T-helper 1 cell treated with Interleukin-12 subunit alpha and Interleukin-12 subunit beta and Interleukin-4 antibody, amounts not matched to agents 30 ng/mL and 1 ng/mL, for 36 hours (primary cell): ENCODE results near the gene GOLGA3. TPM values are rescaled to one million over a fixed set of nuclear protein-coding genes. Genes with fewer than 3 reads are reported as not detected.
"Not testable (repeated sequence)": the region's sequence is repeated elsewhere in the genome, so short reads cannot be mapped to it uniquely, and the experiment has no call there.

Experiments used
- intact Hi-C: fragments of 100-400 bp; cut with micrococcal nuclease; formaldehyde crosslinking; loops from one replicate; pipeline ENCODE4 v1.15.1; 2024
- total RNA-seq: library from RNA; stranded (reverse); gene quantifications from 2 replicates; pipeline ENCODE4 v1.2.3, GENCODE V29; 2022

Gene GOLGA3
- total RNA-seq, 1 donor from 2014 or later, result 69.8 TPM

DNA sequence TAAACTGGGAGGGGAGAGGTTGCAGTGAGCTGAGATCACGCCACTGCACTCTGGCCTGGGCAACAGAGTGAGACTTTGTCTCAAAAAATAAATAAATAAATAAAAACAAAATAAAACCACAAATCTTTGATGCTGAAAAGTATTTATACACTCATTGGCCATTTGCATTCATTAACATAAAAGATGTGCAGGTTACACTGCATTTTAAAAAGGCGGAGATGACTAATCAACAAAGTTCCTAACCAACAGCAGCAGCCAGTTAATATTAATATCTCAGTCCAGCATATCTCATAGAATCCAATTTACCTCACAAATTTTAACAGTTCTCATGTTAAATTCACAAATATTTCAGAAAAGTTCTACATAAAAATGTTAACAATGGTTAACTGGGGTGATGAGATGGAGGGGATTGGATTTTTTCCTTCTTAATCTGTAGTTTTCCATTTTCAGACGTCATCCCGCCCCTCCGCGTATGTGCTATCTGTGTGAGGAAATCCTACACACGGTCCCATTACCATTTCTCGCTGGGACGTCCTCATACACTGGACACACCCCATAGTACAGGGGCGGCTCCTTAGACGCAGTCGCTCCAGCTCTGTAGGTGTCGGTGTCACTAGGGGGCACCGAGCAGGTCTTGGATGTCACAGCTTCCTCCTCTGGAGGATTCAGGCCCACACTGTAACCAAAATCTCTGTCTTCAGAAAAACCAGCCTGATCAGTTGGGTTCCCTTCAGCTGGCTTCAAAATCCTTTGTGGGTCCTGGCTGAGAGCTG, 74.3 kb downstream of the GOLGA3 start:
- intact Hi-C loops, result no loop called here

DNA sequence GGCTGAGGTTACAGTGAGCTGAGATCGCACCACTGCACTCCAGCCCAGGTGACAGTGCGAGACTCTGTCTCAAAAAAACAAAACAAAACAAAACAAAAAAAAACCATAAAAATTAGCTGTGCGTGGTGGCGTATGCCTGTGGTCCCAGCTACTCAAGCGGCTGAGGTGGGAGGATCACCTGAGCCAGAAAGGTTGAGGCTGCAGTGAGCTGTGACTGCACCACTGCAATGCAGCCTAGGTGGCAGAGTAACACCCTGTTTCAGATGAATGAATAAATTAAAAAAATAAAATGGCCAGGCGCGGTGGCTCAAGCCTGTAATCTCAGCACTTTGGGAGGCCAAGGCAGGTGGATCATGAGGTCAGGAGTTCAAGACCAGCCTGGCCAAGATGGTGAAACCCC, 75.0 kb downstream of the GOLGA3 start:
- intact Hi-C loops, result not testable (repeated sequence)

- intact Hi-C loops, result no loop called here
These were observed 80.3 kb downstream of the GOLGA3 start for GRCh38 chr12:132748319-132748718.

GRCh38 chr12:132747896-132748295, 80.8 kb downstream of the GOLGA3 start:
- intact Hi-C loops, result no loop called here

GRCh38 chr12:132747395-132747794, 81.3 kb downstream of the GOLGA3 start:
- intact Hi-C loops, result no loop called here

- intact Hi-C loops, result no loop called here
These were observed 82.1 kb downstream of the GOLGA3 start for GRCh38 chr12:132746613-132747012.

GRCh38 chr12:132743831-132744230, 84.8 kb downstream of the GOLGA3 start:
- intact Hi-C loops, result no loop called here

DNA sequence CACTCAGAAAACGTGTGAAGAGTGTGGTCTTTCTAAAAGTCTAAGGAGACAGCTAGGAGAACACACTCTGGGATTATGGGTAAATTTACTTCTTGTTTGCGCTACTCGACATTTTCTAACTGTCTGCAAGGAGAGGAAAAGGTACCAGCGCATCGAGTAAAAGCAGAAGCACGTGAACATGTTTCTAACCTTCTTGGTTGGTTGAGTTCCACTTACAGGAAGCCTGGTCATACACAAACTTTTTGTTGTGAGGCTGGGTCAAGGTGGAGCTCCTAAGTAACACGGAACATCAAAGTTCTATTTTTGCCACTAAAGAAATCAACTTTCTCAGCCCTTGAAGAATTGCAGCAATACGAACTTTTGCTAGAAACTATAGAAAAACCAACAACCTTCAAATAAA, 87.0 kb downstream of the GOLGA3 start:
- intact Hi-C loops, result no loop called here

GRCh38 chr12:132740652-132741051, 88.0 kb downstream of the GOLGA3 start:
- intact Hi-C loops, result no loop called here

GRCh38 chr12:132740313-132740646, 88.4 kb downstream of the GOLGA3 start:
- intact Hi-C loops, result no loop called here

DNA sequence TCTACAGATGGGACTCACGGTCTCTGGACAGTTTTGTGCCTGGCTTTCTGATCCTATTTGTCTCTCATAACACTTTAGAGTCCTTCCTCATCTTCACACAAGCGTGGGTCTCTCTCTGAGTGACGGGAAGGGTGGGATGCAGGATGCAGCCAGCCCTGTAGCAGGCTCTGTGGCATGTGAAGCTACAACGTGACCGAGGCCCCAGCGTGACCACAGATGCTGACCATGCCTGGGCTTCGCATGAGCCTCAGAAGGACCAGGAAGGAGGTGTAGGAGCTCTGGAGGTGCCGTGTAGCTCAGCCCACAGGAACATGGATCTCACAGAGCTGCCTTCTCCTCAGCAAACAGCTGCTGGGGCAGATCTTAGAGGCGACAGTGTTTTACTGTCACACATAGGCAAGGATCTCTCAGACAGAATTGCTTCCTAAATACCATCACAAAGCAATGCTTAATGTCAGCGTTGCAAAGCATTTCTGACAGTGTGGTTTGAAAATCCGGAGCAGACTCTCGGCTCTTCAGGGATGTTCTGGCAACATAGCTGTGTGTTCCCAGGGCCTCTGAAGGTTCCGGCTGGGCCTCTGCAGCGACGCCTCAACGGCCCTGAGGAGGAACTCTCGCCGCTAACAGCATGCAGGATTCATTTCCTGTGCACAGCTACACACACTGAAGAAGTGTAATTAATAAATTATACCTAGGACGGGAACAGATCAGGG, 88.9 kb downstream of the GOLGA3 start:
- intact Hi-C loops, result no loop called here

DNA sequence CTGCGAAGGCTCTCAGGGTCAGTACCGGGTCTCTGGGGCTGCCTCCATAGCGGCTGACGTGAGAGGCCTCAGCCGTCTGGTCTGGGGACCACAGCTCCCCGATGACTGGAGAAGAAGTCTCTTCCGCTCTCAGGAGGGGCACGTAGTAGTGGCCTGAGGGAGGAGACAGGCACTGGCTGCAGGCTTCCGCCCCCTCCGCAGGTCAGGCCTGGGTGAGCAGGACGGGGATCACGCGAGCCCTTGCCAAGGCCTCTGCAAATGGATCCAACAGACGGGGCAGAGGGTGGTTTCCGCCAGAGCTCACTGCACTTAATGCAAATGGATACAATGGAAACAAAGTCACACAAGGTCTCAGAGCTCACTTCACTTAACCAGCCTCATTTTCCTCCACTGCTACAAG, 91.8 kb downstream of the GOLGA3 start:
- intact Hi-C loops, result no loop called here

- intact Hi-C loops, result no loop called here
These were observed 92.3 kb downstream of the GOLGA3 start for GRCh38 chr12:132736378-132736777.

GRCh38 chr12:132735496-132735895, 93.2 kb downstream of the GOLGA3 start:
- intact Hi-C loops, result no loop called here

GRCh38 chr12:132734206-132734605, 94.5 kb downstream of the GOLGA3 start:
- intact Hi-C loops, result no loop called here

DNA sequence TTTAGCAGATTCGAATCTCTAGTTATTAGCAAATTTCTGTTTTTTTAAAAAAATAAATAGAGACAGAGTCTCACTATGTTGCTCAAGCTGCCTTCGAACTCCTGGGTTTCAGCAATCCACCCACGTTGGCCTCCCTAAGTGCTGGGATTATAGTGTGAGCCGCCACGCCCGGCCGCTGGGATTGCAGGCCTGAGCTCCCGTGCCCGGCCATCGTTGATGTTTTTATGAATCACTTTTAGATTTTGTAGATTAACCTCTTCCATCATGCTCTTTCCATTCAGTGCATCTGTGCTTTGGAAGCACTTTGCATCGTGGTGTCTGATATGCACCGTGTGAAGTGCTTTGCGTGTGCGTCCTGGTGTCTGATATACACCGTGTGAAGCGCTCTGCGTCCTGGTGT, 97.1 kb downstream of the GOLGA3 start:
- intact Hi-C loops, result no loop called here

DNA sequence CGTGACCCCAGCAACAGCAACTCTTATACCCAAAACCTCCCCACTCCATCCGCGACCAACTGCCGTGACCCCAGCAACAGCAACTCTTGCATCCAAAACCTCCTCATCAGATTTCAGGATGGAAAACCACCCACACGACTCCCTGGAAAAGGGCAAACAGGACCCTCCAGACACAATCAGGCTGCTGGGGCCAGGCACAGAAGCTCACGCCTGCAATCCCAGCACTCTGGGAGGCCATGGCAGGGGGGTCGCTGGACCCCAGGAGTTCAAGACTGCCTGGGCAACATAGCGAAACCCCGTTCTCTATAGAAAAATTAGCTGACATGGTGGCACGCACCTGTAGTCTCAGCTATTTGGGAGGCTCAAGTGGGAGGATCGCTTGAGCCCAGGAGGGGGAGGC, 98.3 kb downstream of the GOLGA3 start:
- intact Hi-C loops, result no loop called here

DNA sequence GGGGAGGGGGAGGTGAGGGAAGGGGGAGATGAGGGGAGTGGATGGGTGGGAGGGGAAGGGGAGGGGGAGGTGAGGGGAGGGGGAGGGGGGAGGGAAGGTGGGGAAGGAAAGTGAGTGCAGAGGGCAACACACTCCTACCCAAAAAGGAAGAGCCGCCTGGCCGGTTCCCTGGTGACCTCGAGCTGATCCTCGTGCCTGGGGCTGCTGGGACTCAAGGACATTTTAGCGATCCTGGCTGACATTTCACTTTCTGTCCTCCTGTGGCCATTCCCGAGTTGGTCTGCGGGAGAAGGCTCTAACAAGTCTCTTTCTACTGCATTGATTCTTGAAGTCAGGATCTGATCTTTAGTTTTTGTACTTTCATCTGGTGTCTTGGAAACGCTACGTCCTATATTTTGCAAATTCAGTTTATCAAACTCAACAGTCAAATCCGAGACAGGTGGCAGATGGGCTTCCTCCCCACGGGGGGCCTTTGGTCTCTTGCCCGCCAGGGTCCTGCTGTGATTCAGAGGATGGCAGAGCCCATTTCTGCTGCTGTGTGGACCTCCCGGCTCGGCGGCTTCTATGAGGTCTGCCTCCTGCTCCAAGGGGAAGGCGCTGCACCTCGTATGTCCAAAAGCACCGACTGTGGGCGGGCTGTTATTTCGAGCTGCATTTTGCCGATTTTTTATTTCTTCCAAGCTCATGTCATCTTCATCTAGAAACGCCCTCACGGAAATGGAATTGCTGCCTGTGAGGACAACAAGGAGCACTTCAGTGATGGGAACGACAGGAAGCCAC, 98.9 kb downstream of the GOLGA3 start:
- intact Hi-C loops, result no loop called here

DNA sequence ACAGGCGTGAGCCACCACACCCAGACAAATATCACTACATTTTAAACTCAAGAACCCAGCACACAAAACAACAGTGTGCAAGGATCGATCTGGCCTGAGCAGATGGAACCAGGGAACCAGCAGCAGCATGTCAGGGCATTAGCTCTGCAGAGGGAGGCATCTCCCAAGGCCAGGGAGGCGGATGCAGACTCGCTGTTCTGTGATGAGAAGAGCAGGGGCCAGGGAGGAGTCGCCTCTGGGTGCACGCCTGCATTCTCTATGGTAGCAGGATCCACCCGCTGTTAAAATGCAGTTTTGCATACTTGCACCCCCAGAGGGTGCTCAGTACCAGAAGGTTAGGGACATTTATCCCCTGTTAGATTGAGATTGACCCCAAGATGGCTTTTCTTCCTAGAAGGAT, 100.2 kb downstream of the GOLGA3 start:
- intact Hi-C loops, result no loop called here

DNA sequence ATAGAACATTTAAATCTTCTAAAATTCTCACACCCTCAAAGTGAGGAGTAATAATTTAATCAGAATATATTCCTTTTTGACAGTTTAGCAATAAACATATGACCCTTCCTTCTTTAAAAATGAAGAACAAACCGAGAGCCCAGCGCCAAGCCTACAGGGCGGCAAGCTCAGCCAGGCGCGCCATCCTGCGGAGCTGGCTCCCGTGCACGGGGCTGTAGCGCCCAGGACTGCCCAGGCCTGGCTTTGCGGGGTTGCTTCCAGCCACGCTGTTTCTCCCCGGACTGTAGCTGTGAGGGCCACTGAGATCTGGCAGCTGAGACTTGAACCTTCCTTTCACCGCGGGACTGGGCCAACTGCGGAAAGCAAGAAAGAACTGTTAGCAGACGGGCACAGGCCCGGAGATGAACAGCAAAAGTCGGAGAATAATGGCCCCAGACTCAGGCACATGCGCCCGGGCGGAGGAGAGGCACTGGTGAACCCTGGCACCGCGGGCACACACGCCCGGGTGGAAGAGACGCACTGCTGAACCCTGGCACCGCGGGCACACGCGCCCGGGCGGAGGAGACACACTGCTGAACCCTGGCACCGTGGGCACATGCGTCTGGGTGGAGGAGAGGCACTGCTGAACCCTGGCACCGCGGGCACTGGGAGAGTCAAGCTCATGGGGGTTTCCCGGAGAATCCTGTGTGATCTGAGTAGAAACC, 101.4 kb downstream of the GOLGA3 start:
- intact Hi-C loops, result no loop called here

- intact Hi-C loops, result no loop called here
These were observed 102.3 kb downstream of the GOLGA3 start for GRCh38 chr12:132726386-132726785.
